ENCODE data around the gene PLCL1.

Gene PLCL1

GRCh38 chr2:197848602-197849001, 44.2 kb downstream of the PLCL1 start:
- in situ Hi-C loops (cut with HindIII; ENCODE audit: low pct_unique_long_range_greater_than_20kb, low sequenced_read_pairs): no loop called here
- no peak for DNase-seq (ENCODE audit: low read depth in 1 of 2, low spot score in 1 of 2)
- TF ChIP-seq JUND (IDR thresholded peaks at IDR 0.05; ENCODE audit: low read depth): no peak

- no peak for TF ChIP-seq JUND (IDR thresholded peaks at IDR 0.05; ENCODE audit: low read depth)
- no peak for DNase-seq (ENCODE audit: low read depth in 1 of 2, low spot score in 1 of 2)
- in situ Hi-C loops (cut with HindIII; ENCODE audit: low pct_unique_long_range_greater_than_20kb, low sequenced_read_pairs): no loop called here
Observed at GRCh38 chr2:197850882-197851450, 46.6 kb downstream of the PLCL1 start.

- DNase-seq (ENCODE audit: low read depth in 1 of 2, low spot score in 1 of 2): no peak
- TF ChIP-seq JUND (IDR thresholded peaks at IDR 0.05; ENCODE audit: low read depth): no peak
- in situ Hi-C loops (cut with HindIII; ENCODE audit: low pct_unique_long_range_greater_than_20kb, low sequenced_read_pairs): no loop called here
Observed at GRCh38 chr2:197851451-197851850, 47.1 kb downstream of the PLCL1 start.

- in situ Hi-C loops (cut with HindIII; ENCODE audit: low pct_unique_long_range_greater_than_20kb, low sequenced_read_pairs): no loop called here
- TF ChIP-seq JUND (IDR thresholded peaks at IDR 0.05; ENCODE audit: low read depth): no peak
- no peak for DNase-seq (ENCODE audit: low read depth in 1 of 2, low spot score in 1 of 2)
Observed at GRCh38 chr2:197852108-197852507, 47.7 kb downstream of the PLCL1 start.

- in situ Hi-C loops (cut with HindIII; ENCODE audit: low pct_unique_long_range_greater_than_20kb, low sequenced_read_pairs): no loop called here
- DNase-seq (ENCODE audit: low read depth in 1 of 2, low spot score in 1 of 2): no peak
- TF ChIP-seq JUND (IDR thresholded peaks at IDR 0.05; ENCODE audit: low read depth): no peak
Observed at GRCh38 chr2:197853549-197853948, 49.2 kb downstream of the PLCL1 start.

GRCh38 chr2:197857476-197858107, 53.2 kb downstream of the PLCL1 start:
- TF ChIP-seq JUND (IDR thresholded peaks at IDR 0.05; ENCODE audit: low read depth): no peak
- DNase-seq (ENCODE audit: low read depth in 1 of 2, low spot score in 1 of 2): no peak
- in situ Hi-C loops (cut with HindIII; ENCODE audit: low pct_unique_long_range_greater_than_20kb, low sequenced_read_pairs): no loop called here

GRCh38 chr2:197858607-197859140, 54.3 kb downstream of the PLCL1 start:
- TF ChIP-seq JUND (IDR thresholded peaks at IDR 0.05; ENCODE audit: low read depth): no peak
- in situ Hi-C loops (cut with HindIII; ENCODE audit: low pct_unique_long_range_greater_than_20kb, low sequenced_read_pairs): no loop called here
- DNase-seq (ENCODE audit: low read depth in 1 of 2, low spot score in 1 of 2): no peak

GRCh38 chr2:197862246-197862955, 58.0 kb downstream of the PLCL1 start:
- in situ Hi-C loops (cut with HindIII; ENCODE audit: low pct_unique_long_range_greater_than_20kb, low sequenced_read_pairs): no loop called here
- no peak for TF ChIP-seq JUND (IDR thresholded peaks at IDR 0.05; ENCODE audit: low read depth)
- DNase-seq (ENCODE audit: low read depth in 1 of 2, low spot score in 1 of 2): no peak

- in situ Hi-C loops (cut with HindIII; ENCODE audit: low pct_unique_long_range_greater_than_20kb, low sequenced_read_pairs): no loop called here
- no peak for TF ChIP-seq JUND (IDR thresholded peaks at IDR 0.05; ENCODE audit: low read depth)
- no peak for DNase-seq (ENCODE audit: low read depth in 1 of 2, low spot score in 1 of 2)
Observed at GRCh38 chr2:197863744-197864143, 59.4 kb downstream of the PLCL1 start.

GRCh38 chr2:197866455-197866854, 62.1 kb downstream of the PLCL1 start:
- in situ Hi-C loops (cut with HindIII; ENCODE audit: low pct_unique_long_range_greater_than_20kb, low sequenced_read_pairs): no loop called here
- no peak for TF ChIP-seq JUND (IDR thresholded peaks at IDR 0.05; ENCODE audit: low read depth)

GRCh38 chr2:197867033-197867432, 62.6 kb downstream of the PLCL1 start:
- DNase-seq (ENCODE audit: low read depth in 1 of 2, low spot score in 1 of 2): no peak
- no peak for TF ChIP-seq JUND (IDR thresholded peaks at IDR 0.05; ENCODE audit: low read depth)
- in situ Hi-C loops (cut with HindIII; ENCODE audit: low pct_unique_long_range_greater_than_20kb, low sequenced_read_pairs): no loop called here

More at GRCh38 chr2:197866455-197866854, 62.1 kb downstream of the PLCL1 start:
- no peak for DNase-seq (ENCODE audit: low read depth in 1 of 2, low spot score in 1 of 2)

GRCh38 chr2:197867624-197868023, 63.2 kb downstream of the PLCL1 start:
- no peak for DNase-seq (ENCODE audit: low read depth in 1 of 2, low spot score in 1 of 2)
- in situ Hi-C loops (cut with HindIII; ENCODE audit: low pct_unique_long_range_greater_than_20kb, low sequenced_read_pairs): no loop called here
- no peak for TF ChIP-seq JUND (IDR thresholded peaks at IDR 0.05; ENCODE audit: low read depth)

- TF ChIP-seq JUND (IDR thresholded peaks at IDR 0.05; ENCODE audit: low read depth): no peak
- in situ Hi-C loops (cut with HindIII; ENCODE audit: low pct_unique_long_range_greater_than_20kb, low sequenced_read_pairs): no loop called here
- no peak for DNase-seq (ENCODE audit: low read depth in 1 of 2, low spot score in 1 of 2)
Observed at GRCh38 chr2:197868206-197868605, 63.8 kb downstream of the PLCL1 start.

Data from T47D (cell line).